ENCODE measurements around the gene NUDT6. TPM values are rescaled to one million over a fixed set of nuclear protein-coding genes. Genes with fewer than 3 reads are reported as not detected.

NUDT6 gene
- total RNA-seq, result 10 to 100 TPM in 1 of 4 donors, 1 to 10 TPM in 3; 3.2 to 12.2 (median 7.2) TPM

DNA sequence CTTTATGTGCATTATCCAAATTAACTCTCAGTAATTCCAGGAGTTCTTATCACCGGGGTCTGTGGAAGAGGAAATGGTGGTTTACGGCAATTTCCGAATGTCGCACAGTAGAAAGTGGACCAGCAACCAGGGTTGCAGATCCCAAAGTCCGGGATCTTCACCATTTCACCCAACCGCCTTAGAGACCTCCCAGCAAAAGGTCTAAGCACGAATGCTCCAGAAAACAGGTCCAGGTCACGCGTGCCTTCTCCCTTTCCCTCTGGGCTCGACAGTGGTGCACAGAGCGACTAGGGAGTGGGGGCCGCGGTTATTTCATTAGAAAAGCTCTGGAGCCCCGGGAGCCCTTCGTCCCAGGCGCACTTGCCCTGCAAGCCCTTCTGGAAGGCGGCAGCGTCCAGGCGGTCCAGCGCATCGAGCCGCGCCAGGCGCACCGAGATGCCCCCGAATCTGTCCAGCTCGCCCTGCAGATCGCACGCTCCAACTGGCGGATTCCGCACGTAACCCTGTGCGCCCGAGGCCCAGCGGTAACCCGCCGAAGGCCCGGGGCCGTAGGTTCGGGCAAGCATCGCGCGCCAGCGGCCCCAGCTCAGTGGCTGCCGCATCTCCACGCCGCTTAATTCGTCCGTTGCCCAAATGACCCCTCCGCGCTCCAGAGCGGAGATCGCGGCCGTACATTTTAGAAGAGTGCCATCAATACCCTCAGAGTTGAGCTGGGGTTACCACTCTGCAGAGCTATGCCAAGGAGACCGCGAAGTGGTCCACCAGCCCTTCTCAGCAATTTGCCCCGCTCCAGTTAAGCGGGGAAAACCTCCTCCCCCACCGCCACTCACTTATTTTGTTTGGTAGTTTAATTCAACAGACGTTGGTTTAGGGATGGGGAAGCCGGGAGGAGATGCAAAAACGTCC, at the start of gene NUDT6:
Gene NUDT6, minus strand, starts transcription at position 627 of the 906 bp plus-strand sequence. Its CDS starts 25 bp downstream, at position 602.
- DNase-seq (ENCODE audit: low spot score in 2 of 2), result peak; percentile 35 to 85
- WGBS, 2 donors, result 1% methylated on average over 29 to 61 of the region's 63 CpGs
- no peak for TF ChIP-seq POLR2A (IDR thresholded peaks at IDR 0.05)
- intact Hi-C loops (cut with DNase I; ENCODE audit: low total_unique reads), result no loop called here
- peak within 1 kb of the TSS; percentile 52 for H3K4me3 ChIP-seq (ENCODE audit: low read depth, poor library complexity, severe bottlenecking)

DNA sequence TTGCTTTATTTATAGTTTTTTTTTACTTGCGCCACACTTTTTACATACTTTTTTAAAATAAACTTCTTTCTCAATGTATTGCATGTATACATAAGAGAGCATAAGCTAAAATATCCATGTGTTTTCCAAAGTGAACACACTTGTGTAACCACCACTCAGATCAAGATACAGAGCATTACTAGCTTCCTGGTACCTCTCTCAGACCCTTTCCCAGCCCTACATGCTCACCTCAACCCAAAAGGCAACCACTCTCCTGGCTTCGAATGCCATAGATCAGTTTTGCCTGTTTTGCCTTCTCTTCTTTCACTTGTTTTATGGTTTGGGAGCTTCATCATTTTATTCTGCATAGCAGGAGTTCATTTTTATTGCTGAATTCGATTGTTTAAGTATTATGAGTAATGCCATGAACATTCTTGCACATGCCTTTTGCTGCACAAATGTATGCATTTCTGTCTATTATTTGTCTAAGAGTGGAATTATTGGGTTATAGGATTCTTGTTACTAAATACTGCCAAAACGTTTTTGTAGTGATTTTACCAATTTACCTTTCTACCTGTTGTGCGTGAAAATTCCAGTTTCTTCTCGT, 45.9 kb upstream of the NUDT6 start:
- 72 to 79% methylated on average over 6 of the region's 6 CpGs for WGBS, 2 donors
- H3K4me3 ChIP-seq (ENCODE audit: low read depth, poor library complexity, severe bottlenecking), result no peak overlapping the region
- DNase-seq (ENCODE audit: low spot score in 2 of 2), result no peak
- intact Hi-C loops (cut with DNase I; ENCODE audit: low total_unique reads), result no loop called here
- no peak for TF ChIP-seq POLR2A (IDR thresholded peaks at IDR 0.05)
- TF ChIP-seq, protein P1, sequence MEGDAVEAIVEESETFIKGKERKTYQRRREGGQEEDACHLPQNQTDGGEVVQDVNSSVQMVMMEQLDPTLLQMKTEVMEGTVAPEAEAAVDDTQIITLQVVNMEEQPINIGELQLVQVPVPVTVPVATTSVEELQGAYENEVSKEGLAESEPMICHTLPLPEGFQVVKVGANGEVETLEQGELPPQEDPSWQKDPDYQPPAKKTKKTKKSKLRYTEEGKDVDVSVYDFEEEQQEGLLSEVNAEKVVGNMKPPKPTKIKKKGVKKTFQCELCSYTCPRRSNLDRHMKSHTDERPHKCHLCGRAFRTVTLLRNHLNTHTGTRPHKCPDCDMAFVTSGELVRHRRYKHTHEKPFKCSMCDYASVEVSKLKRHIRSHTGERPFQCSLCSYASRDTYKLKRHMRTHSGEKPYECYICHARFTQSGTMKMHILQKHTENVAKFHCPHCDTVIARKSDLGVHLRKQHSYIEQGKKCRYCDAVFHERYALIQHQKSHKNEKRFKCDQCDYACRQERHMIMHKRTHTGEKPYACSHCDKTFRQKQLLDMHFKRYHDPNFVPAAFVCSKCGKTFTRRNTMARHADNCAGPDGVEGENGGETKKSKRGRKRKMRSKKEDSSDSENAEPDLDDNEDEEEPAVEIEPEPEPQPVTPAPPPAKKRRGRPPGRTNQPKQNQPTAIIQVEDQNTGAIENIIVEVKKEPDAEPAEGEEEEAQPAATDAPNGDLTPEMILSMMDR (IDR thresholded peaks at IDR 0.05), result no peak

DNA sequence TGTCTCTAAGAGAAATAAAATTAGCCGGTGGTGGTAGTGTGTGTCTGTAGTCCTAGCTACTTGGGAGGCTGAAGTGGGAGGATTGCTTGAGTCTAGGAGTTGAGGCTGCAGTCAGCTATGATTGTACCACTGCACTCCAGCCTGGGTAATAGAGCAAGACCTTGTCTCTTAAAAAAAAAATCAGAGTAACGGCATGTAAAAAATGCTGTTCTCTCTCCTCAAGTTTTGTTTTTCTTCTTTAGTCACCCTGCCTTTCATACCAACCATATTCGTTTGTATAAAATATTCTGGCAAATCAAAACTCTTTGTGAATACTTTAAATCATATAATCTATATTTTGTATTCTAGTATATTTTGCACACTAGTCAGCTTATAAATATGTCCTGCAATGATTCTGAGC, 44.8 kb upstream of the NUDT6 start:
- DNase-seq (ENCODE audit: low spot score in 2 of 2), result no peak
- 95 to 98% methylated on average over 3 of the region's 3 CpGs for WGBS, 2 donors
- TF ChIP-seq POLR2A (IDR thresholded peaks at IDR 0.05), result no peak
- TF ChIP-seq, protein P1 (IDR thresholded peaks at IDR 0.05), result no peak
- intact Hi-C loops (cut with DNase I; ENCODE audit: low total_unique reads), result no loop called here
- no peak overlapping the region for H3K4me3 ChIP-seq (ENCODE audit: low read depth, poor library complexity, severe bottlenecking)

- 86 to 90% methylated on average over 4 of the region's 4 CpGs for WGBS, 2 donors
- DNase-seq (ENCODE audit: low spot score in 2 of 2), result no peak
- no peak overlapping the region for H3K4me3 ChIP-seq (ENCODE audit: low read depth, poor library complexity, severe bottlenecking)
- intact Hi-C loops (cut with DNase I; ENCODE audit: low total_unique reads), result no loop called here
- TF ChIP-seq POLR2A (IDR thresholded peaks at IDR 0.05), result no peak
- TF ChIP-seq, protein P1 (IDR thresholded peaks at IDR 0.05), result no peak
These were observed 43.8 kb upstream of the NUDT6 start for GRCh38 chr4:122966201-122966600.

DNA sequence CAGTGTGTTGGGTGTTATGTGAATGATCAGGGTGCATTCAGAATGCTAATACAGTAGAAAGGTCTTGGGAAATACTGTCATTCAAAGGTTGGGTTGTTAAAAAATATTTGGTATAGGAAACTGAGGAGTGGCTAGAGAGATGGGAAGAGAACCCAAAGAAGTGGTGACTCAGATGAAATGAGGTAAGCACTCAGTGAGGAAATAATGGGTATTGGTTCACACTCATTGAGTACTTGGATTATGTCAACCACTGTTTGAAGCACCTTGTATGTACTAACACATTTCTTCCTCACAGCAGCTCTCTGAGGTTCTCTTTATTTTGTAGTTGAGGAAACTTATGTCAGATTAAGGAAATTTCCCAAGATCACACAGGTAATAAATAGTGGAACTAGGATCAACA, 40.8 kb upstream of the NUDT6 start:
- intact Hi-C loops (cut with DNase I; ENCODE audit: low total_unique reads), result no loop called here
- DNase-seq (ENCODE audit: low spot score in 2 of 2), result no peak
- TF ChIP-seq POLR2A (IDR thresholded peaks at IDR 0.05), result no peak
- TF ChIP-seq, protein P1 (IDR thresholded peaks at IDR 0.05), result no peak
- no peak overlapping the region for H3K4me3 ChIP-seq (ENCODE audit: low read depth, poor library complexity, severe bottlenecking)

DNA sequence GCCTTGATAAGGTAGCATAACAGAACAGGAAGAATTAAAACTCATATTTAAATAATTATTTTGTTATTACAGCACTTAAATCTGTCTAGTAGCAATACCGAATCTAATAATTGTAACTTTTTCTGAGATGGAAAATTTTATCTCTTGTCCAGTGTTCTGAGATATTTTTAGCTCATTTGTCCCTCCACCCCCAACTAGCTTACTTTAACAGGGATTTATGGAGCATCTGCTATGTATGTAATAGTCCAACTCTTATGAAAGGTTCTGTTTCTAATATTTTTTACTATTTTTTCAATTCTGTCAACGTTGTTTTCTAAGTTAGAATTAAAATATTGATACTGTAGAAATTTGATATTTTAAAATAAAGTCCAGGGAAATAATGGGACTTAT, 38.2 kb upstream of the NUDT6 start:
- H3K4me3 ChIP-seq (ENCODE audit: low read depth, poor library complexity, severe bottlenecking), result no peak overlapping the region
- DNase-seq (ENCODE audit: low spot score in 2 of 2), result no peak
- TF ChIP-seq, protein P1 (IDR thresholded peaks at IDR 0.05), result no peak
- TF ChIP-seq POLR2A (IDR thresholded peaks at IDR 0.05), result no peak
- WGBS, 2 donors, result 47 to 48% methylated on average over 2 of the region's 2 CpGs
- intact Hi-C loops (cut with DNase I; ENCODE audit: low total_unique reads), result no loop called here

Data from lower leg skin (tissue), 4 donors.